RKO (cell line): ENCODE measurements around the gene TNNI3K.

ENCODE experiments used
- DNase-seq: peaks from one replicate; pipeline ENCODE4 v3.0.0-alpha.2; 2016; ENCODE audit warnings: low spot score

The TNNI3K gene

GRCh38 chr1:74286414-74286813 is 51.2 kb downstream of the TNNI3K start:
- no peak for DNase-seq

- no peak for DNase-seq
Measured at GRCh38 chr1:74314438-74314837, 79.3 kb downstream of the TNNI3K start.

GRCh38 chr1:74316302-74316701 is 81.1 kb downstream of the TNNI3K start:
- no peak for DNase-seq

GRCh38 chr1:74317663-74318062 is 82.5 kb downstream of the TNNI3K start:
- DNase-seq: no peak

GRCh38 chr1:74323937-74324473 is 88.8 kb downstream of the TNNI3K start:
- DNase-seq: no peak

- no peak for DNase-seq
Measured at GRCh38 chr1:74324684-74325448, 89.7 kb downstream of the TNNI3K start.

GRCh38 chr1:74328851-74329250 is 93.7 kb downstream of the TNNI3K start:
- no peak for DNase-seq

- DNase-seq: no peak
Measured at GRCh38 chr1:74333244-74333643, 98.1 kb downstream of the TNNI3K start.

GRCh38 chr1:74334147-74334546 is 99.0 kb downstream of the TNNI3K start:
- no peak for DNase-seq

GRCh38 chr1:74340656-74341055 is 105.5 kb downstream of the TNNI3K start:
- DNase-seq: no peak

GRCh38 chr1:74341702-74342339 is 106.6 kb downstream of the TNNI3K start:
- DNase-seq: no peak

GRCh38 chr1:74343216-74343615 is 108.0 kb downstream of the TNNI3K start:
- DNase-seq: no peak

- DNase-seq: no peak
Measured at GRCh38 chr1:74344387-74344786, 109.2 kb downstream of the TNNI3K start.

GRCh38 chr1:74356493-74356892 is 121.3 kb downstream of the TNNI3K start:
- no peak for DNase-seq

- no peak for DNase-seq
Measured at GRCh38 chr1:74357150-74357549, 122.0 kb downstream of the TNNI3K start.

GRCh38 chr1:74357756-74358155 is 122.6 kb downstream of the TNNI3K start:
- no peak for DNase-seq

- no peak for DNase-seq
Measured at GRCh38 chr1:74362691-74363090, 127.5 kb downstream of the TNNI3K start.

GRCh38 chr1:74363220-74363619 is 128.0 kb downstream of the TNNI3K start:
- DNase-seq: no peak

GRCh38 chr1:74367175-74367813 is 132.1 kb downstream of the TNNI3K start:
- DNase-seq: no peak

GRCh38 chr1:74368335-74368734 is 133.1 kb downstream of the TNNI3K start:
- no peak for DNase-seq

- no peak for DNase-seq
Measured at GRCh38 chr1:74375376-74375775, 140.2 kb downstream of the TNNI3K start.

GRCh38 chr1:74380252-74380651 is 145.1 kb downstream of the TNNI3K start:
- no peak for DNase-seq

GRCh38 chr1:74388855-74389254 is 153.7 kb downstream of the TNNI3K start:
- no peak for DNase-seq
